Small intestine (tissue), 7 donors: ENCODE data around the gene SLC17A1. TPM values are rescaled to one million over a fixed set of nuclear protein-coding genes. Genes with fewer than 3 reads are reported as not detected.
A peak's percentile ranks its signal among the peaks of the same experiment; 100 is the strongest.

ENCODE experiments used
- DNase-seq, 2 donors: peaks; one replicate each; pipeline versions ENCODE4 v3.0.0 to v3.0.0-alpha.2; 2013
- FAIRE-seq: peaks from 2 replicates; lab custom pipeline; 2012; peaks lifted over from hg19 to GRCh38; lab: Jason Lieb, UNC
- H3K27ac ChIP-seq, 3 donors: one replicate each; pipeline ENCODE4 v1.5.1; 2013; ENCODE audit warnings: low read length in 2 of 3, mild to moderate bottlenecking in 2 of 3, control low read depth in 1 of 3, inconsistent platforms in 1 of 3, low read depth in 1 of 3, moderate library complexity in 1 of 3
- H3K27me3 ChIP-seq, 3 donors: one replicate each; pipeline ENCODE4 v1.6.1; 2013; ENCODE audit warnings: low read length in 3 of 3, inconsistent platforms in 1 of 3; ENCODE audit not compliant: control insufficient read depth in 3 of 3, insufficient read depth in 3 of 3
- H3K36me3 ChIP-seq, 3 donors: one replicate each; pipeline ENCODE4 v1.6.1; 2013; ENCODE audit warnings: low read length in 3 of 3, inconsistent platforms in 1 of 3, low read depth in 1 of 3, mild to moderate bottlenecking in 1 of 3, moderate library complexity in 1 of 3; ENCODE audit not compliant: control insufficient read depth in 3 of 3, insufficient read depth in 2 of 3
- H3K4me1 ChIP-seq, 3 donors: one replicate each; pipeline ENCODE4 v1.6.1; 2013; ENCODE audit warnings: low read length in 2 of 3, inconsistent platforms in 1 of 3, low read depth in 1 of 3, mild to moderate bottlenecking in 1 of 3, moderate library complexity in 1 of 3; ENCODE audit not compliant: control insufficient read depth in 3 of 3, insufficient read depth in 2 of 3
- H3K4me3 ChIP-seq, 3 donors: one replicate each; pipeline ENCODE4 v1.5.1; 2013; ENCODE audit warnings: low read length in 3 of 3, control low read depth in 1 of 3, inconsistent platforms in 1 of 3, low read depth in 1 of 3, mild to moderate bottlenecking in 1 of 3, moderate library complexity in 1 of 3
- H3K9me3 ChIP-seq, 2 donors: one replicate each; pipeline ENCODE4 v1.6.1; 2013; ENCODE audit warnings: low read depth in 1 of 2, low read length in 1 of 2; ENCODE audit not compliant: control insufficient read depth in 2 of 2, insufficient read depth in 1 of 2
- WGBS, 3 donors: extraction: QIAGEN DNeasy Blood & Tissue Kit; methylation state at CpG; one replicate each; pipeline ENCODE4 v1.1.7; 2013; 5-methylcytosine and 5-hydroxymethylcytosine counted together
- polyA plus RNA-seq, 4 donors: library from polyadenylated mRNA; stranded (reverse) in 3 of 4; unstranded in 1 of 4; fragments of 200-250 nt in 3 of 4; fragments of 120-200 nt in 1 of 4; gene quantifications; one replicate each; pipeline versions ENCODE4 v1.2.1 to v1.2.3, GENCODE V29; 2013
- donor health status: healthy with polysubstance abuse.
- donor health status: control.
- donor health status: control.
- donor health status: Bipolar disorder and iron deficiency.
- donor health status: healthy.

SLC17A1 gene
- polyA plus RNA-seq, 4 donors = 0.07 TPM; not detected in 3

DNA sequence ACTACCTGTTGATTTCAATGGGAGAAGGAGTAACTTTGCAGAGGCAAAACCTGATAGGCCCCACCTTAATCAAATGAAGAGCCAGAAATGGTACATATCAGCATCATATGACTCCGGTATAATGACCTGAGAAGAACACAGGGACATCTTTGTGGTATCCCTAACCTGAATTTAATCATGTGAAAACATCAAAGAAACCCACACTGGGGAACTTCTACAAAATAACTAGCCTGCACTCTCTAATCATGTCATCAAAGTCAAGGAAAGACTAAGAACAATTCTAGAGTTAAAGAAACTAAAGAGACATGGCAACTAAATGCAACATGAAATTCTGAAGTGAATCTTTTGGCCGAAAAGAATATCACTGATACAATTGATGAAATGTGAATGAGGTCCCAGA, 42.4 kb downstream of the SLC17A1 start:
- Histone ChIP-seq H3K36me3 (no peaks in the 10 kb centered on the region), H3K27me3 (no peaks in the 10 kb centered on the region), H3K27ac (no peak overlapping the region), H3K4me3 (no peak overlapping the region), H3K9me3 (no peaks in the 10 kb centered on the region), H3K4me1 (no peaks in the 10 kb centered on the region)
- DNase-seq (no peak), FAIRE-seq (no peak)
- 85 to 92% (median 87%) methylated on average over 2 of the region's 2 CpGs for WGBS, 3 donors

DNA sequence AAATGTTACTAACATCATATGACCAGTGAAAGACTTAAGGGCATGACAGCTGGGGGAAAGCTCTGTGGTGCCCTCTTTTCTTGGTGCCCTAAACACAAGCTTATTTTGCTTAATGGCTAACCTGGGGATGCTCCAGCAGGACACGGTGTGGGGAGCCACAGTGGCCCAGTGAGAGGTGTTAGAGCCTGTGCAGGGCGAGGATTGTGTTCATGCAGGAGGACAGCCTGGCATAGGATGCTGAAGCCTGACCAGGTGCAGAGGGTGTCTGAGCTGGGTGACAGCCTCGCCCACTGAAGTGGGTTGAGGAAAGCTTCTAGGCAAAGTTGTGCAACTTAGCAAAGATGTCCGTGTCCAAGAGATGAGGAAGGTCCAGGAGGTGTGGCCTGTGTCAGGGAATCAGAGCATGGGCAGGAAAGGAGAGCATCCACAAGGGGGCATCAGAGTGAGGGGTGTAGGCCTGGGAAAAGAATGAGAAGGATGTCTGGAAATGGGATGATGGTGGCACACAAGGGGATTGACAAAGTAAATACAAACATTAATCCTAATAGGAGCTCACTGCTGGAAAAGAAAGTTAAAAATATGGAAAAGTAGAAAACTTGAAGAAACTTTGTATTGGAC, 43.4 kb downstream of the SLC17A1 start:
- Histone ChIP-seq H3K9me3 (no peaks in the 10 kb centered on the region), H3K4me3 (no peak overlapping the region), H3K27ac (no peak overlapping the region), H3K27me3 (peaks cover 0 to 2% (median 0%) of the 10 kb centered on the region in 3 donors), H3K4me1 (no peaks in the 10 kb centered on the region), H3K36me3 (no peaks in the 10 kb centered on the region)
- DNase-seq = peak; percentile 68 to 79
- WGBS, 3 donors = 54 to 65% (median 61%) methylated on average over 4 of the region's 4 CpGs
- no peak for FAIRE-seq

DNA sequence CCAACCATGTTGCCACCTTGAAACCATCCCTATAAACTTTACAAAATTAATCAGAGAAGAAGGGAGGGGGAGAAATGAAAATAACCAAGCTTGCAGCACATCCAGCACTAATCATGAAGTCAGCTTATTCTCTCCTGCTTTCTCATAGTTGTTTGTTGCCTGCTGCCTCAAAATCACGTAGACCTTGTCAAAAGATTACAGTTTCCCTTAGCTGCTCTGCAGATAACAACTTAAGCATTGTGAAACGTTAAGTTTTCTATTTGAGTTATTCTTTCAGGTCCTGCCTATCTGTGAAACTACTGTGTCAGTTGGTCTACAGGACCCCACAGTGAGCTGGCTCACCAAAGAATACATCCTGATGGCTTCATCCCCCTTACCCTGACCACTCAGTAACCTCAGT, 44.4 kb downstream of the SLC17A1 start:
- WGBS, 3 donors = 63 to 74% (median 64%) methylated on average over 2 of the region's 2 CpGs

DNA sequence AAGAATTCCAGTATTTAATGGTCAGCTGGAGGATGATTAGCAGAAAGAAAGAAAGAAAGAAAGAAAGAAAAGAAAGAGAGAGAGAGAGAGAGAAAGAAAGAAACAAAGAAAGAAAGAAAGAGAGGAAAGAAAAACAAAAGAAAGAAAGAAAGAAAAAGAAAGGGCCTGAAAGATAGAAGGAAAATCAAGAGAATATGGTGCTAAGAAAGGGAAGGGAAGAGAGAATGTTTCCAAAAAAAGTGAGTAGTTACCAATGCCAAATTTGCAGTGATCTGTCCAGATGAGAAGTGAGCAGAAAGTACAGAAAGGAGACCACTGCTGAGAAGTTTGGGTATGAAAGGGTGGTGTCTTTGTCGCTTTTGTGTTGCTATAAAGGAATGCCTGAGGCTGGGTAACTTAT, 50.7 kb downstream of the SLC17A1 start:
- Histone ChIP-seq H3K27me3 (peaks cover 0 to 4% (median 0%) of the 10 kb centered on the region in 3 donors), H3K27ac (no peak overlapping the region), H3K9me3 (no peaks in the 10 kb centered on the region), H3K36me3 (peaks cover 0 to 7% (median 4%) of the 10 kb centered on the region in 3 donors), H3K4me1 (no peaks in the 10 kb centered on the region), H3K4me3 (no peak overlapping the region)
- FAIRE-seq (no peak), DNase-seq (no peak)
- 83 to 100% (median 93%) methylated on average over 1 of the region's 1 CpG for WGBS, 3 donors

More for the DNA sequence above, 44.4 kb downstream of the SLC17A1 start:
- DNase-seq (no peak), FAIRE-seq (no peak)
- Histone ChIP-seq H3K27ac (no peak overlapping the region), H3K27me3 (peaks cover 0 to 2% (median 0%) of the 10 kb centered on the region in 3 donors), H3K4me3 (no peak overlapping the region), H3K36me3 (no peaks in the 10 kb centered on the region), H3K9me3 (no peaks in the 10 kb centered on the region), H3K4me1 (no peaks in the 10 kb centered on the region)

- no peak overlapping the region for H3K27ac ChIP-seq
- 69 to 83% (median 81%) methylated on average over 4 of the region's 4 CpGs for WGBS, 3 donors
- FAIRE-seq = no peak
These were observed 53.8 kb downstream of the SLC17A1 start for GRCh38 chr6:25777856-25778649.

DNA sequence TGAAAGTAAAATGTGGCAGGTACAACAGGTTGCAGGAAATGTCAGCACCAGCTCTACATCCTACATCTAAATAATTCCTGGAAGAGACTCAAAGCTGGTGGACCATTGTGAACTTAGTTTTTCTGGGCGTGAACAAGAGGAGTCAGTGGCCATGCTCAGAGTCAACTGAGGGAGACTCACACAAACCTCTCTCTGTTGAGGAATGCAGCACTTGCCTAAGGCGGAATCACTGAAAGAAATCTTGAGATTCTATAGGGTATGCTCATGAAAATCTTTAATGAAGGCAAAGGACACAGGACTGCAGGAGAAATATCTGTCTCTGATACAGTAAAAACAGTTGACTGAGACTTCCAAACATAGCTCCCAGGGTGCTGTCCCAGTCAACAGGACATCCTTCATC, 54.8 kb downstream of the SLC17A1 start:
- FAIRE-seq (no peak), DNase-seq (no peak)
- no peaks in the 10 kb centered on the region for H3K4me1 ChIP-seq
- no peaks in the 10 kb centered on the region for H3K9me3 ChIP-seq
- H3K27me3 ChIP-seq = peaks cover 0 to 2% (median 0%) of the 10 kb centered on the region in 3 donors
- WGBS, 3 donors = 68 to 90% (median 76%) methylated on average over 2 of the region's 2 CpGs
- H3K4me3 ChIP-seq = no peak overlapping the region
- peaks cover 0 to 16% (median 11%) of the 10 kb centered on the region in 3 donors for H3K36me3 ChIP-seq
- no peak overlapping the region for H3K27ac ChIP-seq

More at GRCh38 chr6:25777856-25778649, 53.8 kb downstream of the SLC17A1 start:
- H3K27me3 ChIP-seq = peaks cover 0 to 2% (median 0%) of the 10 kb centered on the region in 3 donors
- no peak overlapping the region for H3K4me3 ChIP-seq
- H3K4me1 ChIP-seq = no peaks in the 10 kb centered on the region
- H3K36me3 ChIP-seq = peaks cover 0 to 14% (median 11%) of the 10 kb centered on the region in 3 donors
- no peaks in the 10 kb centered on the region for H3K9me3 ChIP-seq
- DNase-seq = no peak

GRCh38 chr6:25774120-25774715, 57.6 kb downstream of the SLC17A1 start:
- no peak for FAIRE-seq
- no peak for DNase-seq
- H3K4me1 ChIP-seq = no peaks in the 10 kb centered on the region

DNA sequence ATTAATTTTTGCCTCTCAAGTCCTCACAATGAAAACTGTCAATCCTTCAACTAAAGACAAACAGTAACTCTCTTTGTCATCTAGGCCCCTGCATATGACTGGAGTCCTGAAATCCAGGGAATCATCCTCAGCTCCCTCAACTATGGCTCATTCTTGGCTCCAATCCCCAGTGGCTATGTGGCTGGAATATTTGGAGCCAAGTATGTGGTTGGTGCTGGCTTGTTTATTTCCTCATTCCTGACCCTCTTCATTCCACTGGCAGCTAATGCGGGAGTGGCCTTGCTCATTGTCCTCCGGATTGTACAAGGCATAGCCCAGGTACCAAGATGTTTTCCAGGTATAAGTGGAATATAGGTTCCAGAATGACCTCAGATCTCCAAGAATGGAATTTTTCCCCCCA, 61.9 kb downstream of the SLC17A1 start:
- FAIRE-seq (no peak), DNase-seq (no peak)
- Histone ChIP-seq H3K4me1 (peaks cover 0 to 3% (median 0%) of the 10 kb centered on the region in 3 donors), H3K4me3 (no peak overlapping the region), H3K9me3 (no peaks in the 10 kb centered on the region), H3K27me3 (no peaks in the 10 kb centered on the region), H3K36me3 (peaks cover 0 to 23% (median 13%) of the 10 kb centered on the region in 3 donors), H3K27ac (no peak overlapping the region)
- WGBS, 3 donors = 74 to 78% (median 75%) methylated on average over 2 of the region's 2 CpGs

More at GRCh38 chr6:25774120-25774715, 57.6 kb downstream of the SLC17A1 start:
- Histone ChIP-seq H3K27ac (no peak overlapping the region), H3K36me3 (peaks cover 0 to 22% (median 21%) of the 10 kb centered on the region in 3 donors), H3K9me3 (no peaks in the 10 kb centered on the region), H3K27me3 (no peaks in the 10 kb centered on the region), H3K4me3 (no peak overlapping the region)
- WGBS, 3 donors = 59 to 77% (median 65%) methylated on average over 2 of the region's 2 CpGs
